Activated CD4-positive, CD25-positive, alpha-beta regulatory T cell treated with anti-CD3 and anti-CD28 coated beads, Interleukin-2, amount 50 U/mL, for 24 hours (primary cell): ENCODE results near the gene UTS2R.
A peak's percentile ranks its signal among the peaks of the same experiment; 100 is the strongest.
"Not testable (repeated sequence)": the region's sequence is repeated elsewhere in the genome, so short reads cannot be mapped to it uniquely, and the experiment has no call there.

Experiments used
- ATAC-seq, 2 donors: fragments of 150-1000 bp; cut with Tn5 transposase; one replicate each; pipeline ENCODE4 v1.10.0; 2021; ENCODE audit warnings: mild to moderate bottlenecking in 1 of 2, moderate library complexity in 1 of 2

UTS2R gene

GRCh38 chr17:82334622-82335394 lies 36.8 kb upstream of the UTS2R start:
- ATAC-seq: no peak

GRCh38 chr17:82338858-82339633 lies 32.5 kb upstream of the UTS2R start:
- ATAC-seq: peak in 1 of 2 donors; percentile 64

DNA sequence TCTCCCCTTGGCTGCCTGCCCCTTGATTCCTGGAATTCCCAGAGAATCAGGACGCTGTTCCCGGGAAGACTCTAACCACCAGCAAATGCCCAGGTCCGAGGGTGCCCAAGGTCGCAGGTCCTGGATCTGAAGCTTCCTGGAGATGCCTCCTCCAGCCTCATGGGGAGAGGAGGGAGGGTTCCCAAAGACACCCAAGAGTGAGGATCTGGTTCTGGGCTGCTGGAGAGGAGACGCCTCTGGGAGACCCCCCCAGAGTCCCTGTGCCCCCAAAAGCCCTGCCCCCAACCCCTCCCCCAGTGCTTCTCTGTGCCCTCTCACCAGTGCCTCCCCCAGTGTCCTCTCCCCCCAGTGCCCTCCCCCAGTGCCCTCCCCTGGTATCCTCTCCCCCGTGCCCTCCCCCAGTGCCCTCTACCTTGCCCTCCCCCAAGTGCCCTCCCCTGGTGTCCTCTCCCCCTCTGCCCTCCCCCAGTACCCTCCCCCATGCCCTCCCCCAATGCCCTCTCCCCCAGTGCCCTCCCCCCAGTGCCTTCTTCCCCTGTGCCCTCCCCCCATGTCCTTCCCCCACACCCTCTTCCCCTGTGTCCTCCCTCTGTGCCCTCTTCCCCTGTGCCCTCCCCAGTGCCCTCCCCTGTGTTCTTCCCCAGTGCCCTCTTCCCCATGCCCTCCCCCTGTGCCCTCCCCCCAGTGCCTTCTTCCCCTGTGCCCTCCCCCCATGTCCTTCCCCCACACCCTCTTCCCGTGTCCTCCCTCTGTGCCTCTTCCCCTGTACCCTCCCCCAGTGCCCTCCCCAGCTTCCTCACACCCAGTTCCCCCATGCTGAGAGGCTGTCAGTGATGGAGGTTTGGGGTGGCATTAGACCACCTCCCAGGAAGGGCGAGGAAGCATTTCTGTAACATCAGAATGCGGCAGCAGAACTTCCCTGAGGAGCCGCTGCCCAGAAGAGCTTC lies 31.7 kb upstream of the UTS2R start:
- no peak for ATAC-seq

DNA sequence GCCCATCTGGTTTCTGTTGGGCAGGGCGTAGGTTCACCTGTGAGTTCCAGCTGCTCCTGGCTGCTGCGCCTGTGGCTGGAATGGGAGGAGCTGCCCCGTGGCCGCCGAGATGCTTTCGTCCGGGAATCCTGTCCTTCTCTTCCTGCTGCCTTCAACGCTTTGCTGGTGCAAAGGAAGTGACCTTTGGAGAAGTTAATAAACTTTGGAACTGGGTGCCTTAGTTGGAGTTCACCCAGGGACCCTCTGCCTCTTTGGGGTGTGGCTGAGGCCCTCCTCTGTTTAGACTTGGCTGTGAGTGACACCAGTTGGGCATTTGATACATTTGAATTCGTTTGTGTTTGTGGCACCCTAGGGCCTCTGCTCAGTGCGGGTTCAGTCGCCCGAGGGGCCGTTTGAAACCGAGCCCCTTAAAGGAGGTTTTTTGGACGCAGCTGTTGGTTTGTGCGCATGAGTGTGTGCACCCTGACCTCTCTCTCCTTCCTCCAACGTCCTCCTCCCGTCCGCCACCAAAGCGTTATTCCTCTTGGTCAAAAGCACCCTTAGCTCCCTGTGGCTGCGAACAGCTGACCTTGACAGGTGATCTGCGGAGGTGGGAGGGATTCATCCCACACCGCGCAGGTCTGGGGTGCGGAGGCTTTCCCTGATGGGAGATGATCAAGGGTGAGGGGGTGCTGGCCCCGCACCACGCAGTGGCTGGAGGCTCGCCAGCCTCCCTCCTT lies 29.0 kb upstream of the UTS2R start:
- no peak for ATAC-seq

DNA sequence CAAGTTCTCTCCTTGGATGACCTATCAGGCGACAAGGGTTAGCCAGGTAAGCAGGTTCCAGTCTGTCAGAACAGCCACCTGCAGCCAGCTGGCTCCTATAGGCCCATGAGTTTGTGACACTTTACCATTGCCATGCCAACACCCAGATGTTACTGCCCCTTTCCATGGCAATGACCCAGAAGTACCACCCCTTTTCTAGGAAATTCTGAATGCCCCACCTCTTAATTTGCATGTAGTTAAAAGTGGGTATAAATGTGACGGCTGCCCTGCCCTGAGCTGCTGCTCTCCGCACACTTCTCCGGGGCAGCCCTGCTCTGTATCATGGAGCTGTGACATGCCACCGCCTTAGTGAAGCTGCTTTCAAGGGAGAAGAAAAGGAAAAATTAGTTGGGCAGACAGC lies 28.0 kb upstream of the UTS2R start:
- no peak for ATAC-seq

DNA sequence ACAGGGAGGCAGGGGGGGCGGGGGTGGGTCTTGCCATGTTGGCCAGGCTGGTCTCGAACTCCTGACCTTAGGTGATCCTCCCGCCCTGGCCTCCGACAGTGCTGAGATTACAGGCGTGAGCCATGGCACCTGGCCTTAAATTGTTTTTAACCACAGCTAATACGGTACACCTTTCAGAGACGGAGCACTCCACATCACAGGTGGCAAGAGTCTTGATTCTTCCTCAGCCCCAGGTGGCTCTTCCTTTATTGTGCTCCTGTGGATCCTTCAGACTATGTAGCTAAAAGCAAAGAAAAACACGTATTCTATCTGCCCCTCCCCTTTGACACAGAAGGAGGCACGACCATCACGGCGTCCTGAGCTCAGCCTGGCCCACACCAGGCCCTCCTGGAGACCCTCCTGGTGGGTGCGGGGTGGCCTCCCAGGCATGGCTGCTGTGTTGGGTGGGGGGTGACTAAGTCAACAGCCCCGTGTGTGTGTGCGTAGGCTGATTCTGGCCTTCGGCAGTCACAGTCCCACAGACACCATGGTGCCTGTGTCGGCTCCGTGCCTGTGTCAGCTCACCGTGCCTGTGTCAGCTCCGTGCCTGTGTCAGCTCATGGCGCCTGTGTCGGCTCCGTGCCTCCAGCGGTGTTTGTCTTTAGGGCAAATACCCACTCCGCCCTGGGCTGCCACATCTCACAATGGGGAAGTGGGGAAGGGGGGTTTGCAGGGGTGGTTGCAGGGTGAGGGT lies 27.2 kb upstream of the UTS2R start:
- no peak for ATAC-seq

DNA sequence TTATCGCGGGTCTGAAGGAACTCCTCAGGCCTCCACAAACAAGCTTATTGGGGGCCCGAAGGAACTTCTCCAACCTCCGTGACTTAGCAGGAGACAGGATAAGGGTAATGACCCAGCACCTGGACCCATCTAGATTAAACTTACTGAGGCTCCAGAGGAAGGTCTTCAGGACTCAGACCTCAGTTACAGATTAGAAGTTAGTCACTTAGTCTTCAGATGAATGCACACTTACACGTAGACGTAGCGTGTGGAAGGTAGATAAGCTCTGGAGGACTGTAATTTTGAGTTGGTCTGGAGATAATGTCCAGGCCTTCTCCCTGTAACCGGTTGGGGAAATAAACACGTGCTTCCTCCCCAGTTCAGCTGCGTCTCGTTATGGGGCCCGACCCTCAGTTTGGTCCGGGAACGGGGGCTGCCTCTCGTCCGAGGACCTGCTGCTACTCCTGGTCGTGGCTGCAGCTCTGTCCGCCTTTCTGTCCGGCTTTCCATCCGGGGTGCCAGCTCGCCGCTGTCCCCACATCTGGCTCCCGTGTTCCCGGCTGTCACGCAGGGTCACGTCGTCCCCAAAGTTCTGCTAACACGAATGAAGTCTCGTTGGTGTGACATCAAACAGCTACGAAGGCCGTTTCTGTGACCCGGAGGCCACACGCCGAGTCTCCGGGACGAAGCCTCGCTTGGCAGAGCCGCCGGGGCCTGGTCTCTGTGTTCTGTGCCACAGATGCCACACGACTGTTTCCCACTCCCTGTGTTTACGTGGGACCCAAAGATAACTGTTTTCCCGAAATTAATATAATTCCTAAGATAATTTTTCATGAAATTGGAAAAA lies 26.2 kb upstream of the UTS2R start:
- no peak for ATAC-seq

- ATAC-seq: no peak
These were observed 24.9 kb upstream of the UTS2R start for GRCh38 chr17:82346342-82347300.

GRCh38 chr17:82347994-82348393 lies 23.6 kb upstream of the UTS2R start:
- not testable (repeated sequence) for ATAC-seq

- ATAC-seq: no peak
These were observed 23.1 kb upstream of the UTS2R start for GRCh38 chr17:82348434-82348833.

DNA sequence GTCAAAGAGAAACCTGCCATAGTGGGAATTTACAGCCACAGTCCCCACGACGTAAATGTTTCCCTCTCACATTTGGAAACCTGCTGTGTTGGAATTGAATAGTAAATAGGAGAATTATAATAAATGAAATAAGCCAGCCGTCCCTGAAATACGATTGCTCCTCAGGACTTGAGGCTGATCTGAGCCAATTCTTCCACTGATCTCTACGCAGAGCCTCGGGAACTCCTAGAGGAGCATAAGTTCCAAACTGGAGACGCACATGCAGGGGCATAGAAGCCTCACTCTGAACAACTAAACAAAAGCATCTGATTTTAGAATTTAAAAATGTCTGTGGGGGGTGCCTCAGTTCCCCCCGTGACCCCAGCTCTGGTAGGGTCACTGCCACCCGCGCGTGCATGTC lies 22.7 kb upstream of the UTS2R start:
- no peak for ATAC-seq

DNA sequence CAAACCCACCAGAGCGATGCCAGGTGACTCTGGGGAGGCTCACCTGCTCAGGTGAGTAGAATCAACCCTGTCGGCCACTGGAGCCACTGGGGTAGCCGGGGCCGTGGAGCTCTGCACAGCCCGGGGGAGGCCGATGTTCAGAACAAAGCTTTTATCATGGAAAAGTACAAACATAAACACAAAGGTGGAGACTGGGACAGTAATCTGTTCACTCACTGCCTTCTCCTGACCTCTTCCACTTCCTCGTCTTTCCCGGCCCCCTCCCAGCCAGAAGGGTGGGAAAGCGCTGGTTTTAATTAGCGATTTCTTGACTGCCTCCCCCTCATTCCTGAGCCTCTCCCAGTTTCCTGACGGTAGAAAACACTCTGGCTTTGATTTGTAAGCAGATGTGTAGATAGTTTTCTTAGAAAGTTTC lies 22.3 kb upstream of the UTS2R start:
- ATAC-seq: no peak

DNA sequence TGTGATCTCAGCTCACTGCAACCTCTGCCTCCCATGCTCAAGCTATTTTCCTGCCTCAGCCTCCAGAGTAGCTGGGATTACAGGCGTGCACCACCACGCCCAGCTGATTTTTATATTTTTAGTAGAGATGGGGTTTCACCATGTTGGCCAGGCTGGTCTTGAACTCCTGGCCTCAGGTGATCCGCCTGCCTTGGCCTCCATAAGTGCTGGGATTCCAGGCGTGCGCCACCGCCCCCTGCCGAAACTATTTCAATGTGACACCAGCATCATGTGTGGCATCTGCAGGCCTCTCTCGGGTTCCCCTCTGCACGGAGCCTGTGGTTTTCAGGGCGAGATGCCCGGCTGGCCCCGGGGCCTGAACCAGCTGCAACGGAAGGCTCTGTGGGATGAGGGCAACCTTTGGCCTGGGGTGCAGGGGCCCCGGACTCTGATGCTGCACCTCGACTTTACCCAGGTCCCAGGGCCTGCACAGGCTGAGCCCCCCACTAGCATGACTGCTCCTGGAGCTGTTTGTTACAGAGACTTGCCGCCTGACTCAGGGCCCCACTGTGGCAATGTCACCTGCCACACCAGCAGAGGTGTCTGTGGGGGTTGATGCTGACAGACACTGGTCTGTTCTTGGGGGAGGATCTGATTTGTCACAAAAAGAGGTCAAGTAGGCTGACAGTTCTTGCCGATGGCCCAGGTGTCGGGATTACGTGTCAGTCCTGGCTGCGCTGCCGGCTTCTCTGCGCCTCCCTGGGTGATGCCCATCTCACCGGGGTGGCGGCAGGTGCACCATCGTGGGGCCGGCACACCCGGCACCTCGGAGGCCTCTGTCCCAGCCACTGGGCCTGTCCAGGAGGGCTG lies 21.2 kb upstream of the UTS2R start:
- peak in 1 of 2 donors; percentile 34 for ATAC-seq

GRCh38 chr17:82351254-82351712 lies 20.3 kb upstream of the UTS2R start:
- ATAC-seq: no peak

GRCh38 chr17:82351713-82352488 lies 19.7 kb upstream of the UTS2R start:
- peak; percentile 85 to 88 for ATAC-seq

DNA sequence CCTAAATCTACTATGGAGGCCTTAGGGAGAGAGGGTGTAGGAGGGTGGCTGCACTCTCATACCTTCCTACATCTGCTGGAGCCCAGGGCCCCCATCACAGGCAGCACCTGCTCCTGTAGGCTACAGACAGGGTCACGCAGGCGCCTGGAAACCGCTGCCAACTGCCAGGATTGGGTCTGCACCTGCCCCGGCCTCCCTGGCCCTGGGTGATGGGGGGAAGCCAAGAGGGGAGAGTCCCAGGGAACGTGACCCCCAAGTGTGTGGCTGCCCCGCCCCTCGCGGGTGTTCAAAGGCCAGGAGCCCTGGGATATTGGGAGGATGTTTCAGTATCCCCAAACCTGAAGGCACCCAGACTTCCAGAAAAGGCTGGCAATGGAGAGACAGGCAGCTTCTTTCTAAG lies 18.1 kb upstream of the UTS2R start:
- no peak for ATAC-seq

GRCh38 chr17:82354804-82355308 lies 16.7 kb upstream of the UTS2R start:
- no peak for ATAC-seq
